Measurements from ENCODE around the gene C1GALT1C1. TPM values are rescaled to one million over a fixed set of nuclear protein-coding genes. Genes with fewer than 3 reads are reported as not detected.

The C1GALT1C1 gene
- total RNA-seq, 1 donor from 2014 or later, result 41.0 TPM

DNA sequence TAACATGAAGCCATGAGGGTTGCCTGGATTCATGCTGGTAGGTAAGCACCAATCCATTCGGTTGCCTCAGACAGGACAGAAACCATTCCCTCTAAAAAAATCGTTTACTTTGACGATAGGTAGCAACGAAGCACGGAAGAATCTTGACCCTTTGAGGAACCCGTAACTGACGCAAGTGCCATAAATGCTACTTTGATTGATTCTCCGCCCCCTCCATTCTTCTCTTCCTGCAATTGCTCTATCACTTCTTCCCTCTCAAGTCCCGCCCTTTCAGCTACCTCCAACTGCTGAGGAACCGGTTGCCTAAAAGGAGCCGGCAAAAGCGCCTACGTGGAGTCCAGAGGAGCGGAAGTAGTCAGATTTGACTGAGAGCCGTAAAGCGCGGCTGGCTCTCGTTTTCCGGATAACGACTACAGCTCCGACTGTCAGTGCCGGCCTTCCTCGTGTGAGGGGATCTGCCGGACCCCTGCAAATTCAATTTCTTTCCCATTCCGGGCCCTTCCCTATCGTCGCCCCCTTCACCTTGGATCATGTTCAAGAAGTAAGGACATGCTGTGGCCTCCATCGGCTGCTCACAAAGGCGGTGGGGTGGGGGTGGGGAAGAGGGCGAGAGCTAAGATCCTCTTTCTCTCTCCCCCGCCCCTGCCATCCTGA, 26.0 kb downstream of the C1GALT1C1 start, which contains the start of gene MCTS1:
TSS of gene MCTS1 (plus strand) at position 395 of the 654 bp plus-strand sequence. CDS start at position 531, 136 bp downstream.
- H3F3A ChIP-seq (ENCODE audit: low read depth), result peaks cover 11% of the 10 kb centered on the region
- Mint-ChIP-seq H3K4me3 (peak within 1 kb of the TSS; percentile 91), H3K27me3 (ENCODE audit: insufficient read depth, low read depth) (peaks cover 2% of the 10 kb centered on the region), H3K36me3 (peaks cover 3% of the 10 kb centered on the region), H3K27ac (peak within 1 kb of the TSS; percentile 96), H3K9me3 (peaks cover 3% of the 10 kb centered on the region), H3K4me1 (no peaks in the 10 kb centered on the region)
- peaks cover 22% of the 10 kb centered on the region for H3K79me2 ChIP-seq (ENCODE audit: low read depth)
- no peak for TF ChIP-seq CTCF (IDR thresholded peaks at IDR 0.05)
- TF ChIP-seq EZH2 (IDR thresholded peaks at IDR 0.05), result no peak
- TF ChIP-seq EZH2phosphoT487 (IDR thresholded peaks at IDR 0.05), result no peak
- peak within 1 kb of the TSS; percentile 68 for H3K4me2 ChIP-seq
- peak within 1 kb of the TSS; percentile 10 for H3K9ac ChIP-seq
- H2AFZ ChIP-seq (replicated peaks), result peak within 1 kb of the TSS; percentile 38
- no peaks in the 10 kb centered on the region for H3K36me3 ChIP-seq
- peak within 1 kb of the TSS; percentile 64 for H3K27ac ChIP-seq
- H3K4me1 ChIP-seq, result no peaks in the 10 kb centered on the region
- H3K27me3 ChIP-seq, result no peaks in the 10 kb centered on the region
- peaks cover 5% of the 10 kb centered on the region for H3K9me3 ChIP-seq (ENCODE audit: low read depth)
- H4K20me1 ChIP-seq (ENCODE audit: low read depth), result no peaks in the 10 kb centered on the region
- peak; percentile 89 for DNase-seq (ENCODE audit: low spot score)
- peak within 1 kb of the TSS; percentile 54 for H3K4me3 ChIP-seq

DNA sequence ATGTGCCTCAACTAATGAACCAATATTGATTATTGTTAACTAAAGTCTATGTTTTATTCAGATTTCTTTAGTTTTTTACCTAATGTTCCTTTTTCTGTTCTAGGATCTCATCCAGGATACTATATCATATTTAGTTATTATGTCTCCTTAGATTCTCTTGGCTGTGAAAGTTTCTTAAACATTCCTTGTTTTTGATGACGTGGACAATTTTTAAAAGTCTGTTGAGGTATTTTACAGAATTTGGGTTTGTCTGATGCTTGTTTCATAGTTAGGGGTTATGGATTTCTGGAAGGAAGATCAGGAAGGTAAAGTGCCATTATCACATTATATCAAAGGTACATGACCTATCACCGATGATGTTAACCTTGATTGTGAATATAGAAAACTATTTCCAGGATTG, 44.2 kb downstream of the C1GALT1C1 start:
- H4K20me1 ChIP-seq (ENCODE audit: low read depth), result no peaks in the 10 kb centered on the region
- peaks cover 8% of the 10 kb centered on the region for H3K9me3 ChIP-seq (ENCODE audit: low read depth)
- H3K27ac Mint-ChIP-seq, result no peak overlapping the region
- TF ChIP-seq CTCF (IDR thresholded peaks at IDR 0.05) (no peak), EZH2phosphoT487 (IDR thresholded peaks at IDR 0.05) (no peak), EZH2 (IDR thresholded peaks at IDR 0.05) (no peak)
- no peaks in the 10 kb centered on the region for H3K36me3 ChIP-seq
- no peak overlapping the region for H3K4me3 ChIP-seq
- H3K4me1 Mint-ChIP-seq, result no peaks in the 10 kb centered on the region
- H3K27me3 Mint-ChIP-seq (ENCODE audit: insufficient read depth, low read depth), result peaks cover 8% of the 10 kb centered on the region
- H3K4me2 ChIP-seq, result no peak overlapping the region
- no peak overlapping the region for H3K9ac ChIP-seq
- no peaks in the 10 kb centered on the region for H3K36me3 Mint-ChIP-seq
- H3K9me3 Mint-ChIP-seq, result peaks cover 5% of the 10 kb centered on the region
- no peak for DNase-seq (ENCODE audit: low spot score)
- H3K4me3 Mint-ChIP-seq, result no peak overlapping the region
- no peak overlapping the region for H3K27ac ChIP-seq
- H3K79me2 ChIP-seq (ENCODE audit: low read depth), result no peaks in the 10 kb centered on the region
- H2AFZ ChIP-seq (replicated peaks), result no peak overlapping the region
- no peaks in the 10 kb centered on the region for H3K4me1 ChIP-seq
- peaks cover 4% of the 10 kb centered on the region for H3K27me3 ChIP-seq
- H3F3A ChIP-seq (ENCODE audit: low read depth), result no peaks in the 10 kb centered on the region

Other genes starting within 250 kb of the C1GALT1C1 start
- 20.4 and 29.6 TPM in 2 replicates for gene LAMP2, start 160.8 kb downstream of the C1GALT1C1 start, total RNA-seq (ENCODE audit: low replicate concordance)
- 56.5 and 95.2 TPM in 2 replicates for gene CUL4B, start 69.1 kb downstream of the C1GALT1C1 start, total RNA-seq (ENCODE audit: low replicate concordance)
- gene MCTS1, start 26.0 kb downstream of the C1GALT1C1 start, total RNA-seq (ENCODE audit: low replicate concordance), result 27.2 and 29.9 TPM in 2 replicates
- gene CT47B1, start 245.8 kb upstream of the C1GALT1C1 start, total RNA-seq (ENCODE audit: low replicate concordance), result not detected in 2 replicates